ENCODE results near the gene PITRM1. TPM values are rescaled to one million over a fixed set of nuclear protein-coding genes. Genes with fewer than 3 reads are reported as not detected.

PITRM1 gene
- polyA plus RNA-seq, 1 of the 3 experiments (the other 2 are of a cell fraction), result 79.6 TPM

GRCh38 chr10:3111621-3112163 is 60.9 kb downstream of the PITRM1 start:
- H3K9ac ChIP-seq, result no peak overlapping the region
- CTCF ChIA-PET, result interaction anchor here (1.0 kb wide), 1 partner anchor 86 kb away, joined by 3 read pairs; no protein-coding TSS in a partner anchor
- H3K27ac ChIP-seq (ENCODE audit: low read depth in 2 of 2, low read length in 1 of 2), result peak overlapping the region in 1 of 2 experiments; percentile 18; a peak in 1 of 4 replicates
- peaks cover 54 to 66% of the 10 kb centered on the region in 2 experiments for H3K36me3 ChIP-seq (replicated peaks in 1 of 2; ENCODE audit: control insufficient read depth in 1 of 2, insufficient read depth in 2 of 2, low read length in 1 of 2)
- no peaks in the 10 kb centered on the region for H3K9me3 ChIP-seq
- POLR2A ChIA-PET, result no interaction called here
- H4K20me1 ChIP-seq (ENCODE audit: insufficient read depth), result no peaks in the 10 kb centered on the region; the same call in 1 of the 2 replicates
- no peak overlapping the region for H3K4me2 ChIP-seq
- DNase-seq, result peak; percentile 52
- peaks cover 24% of the 10 kb centered on the region for H3F3A ChIP-seq (replicated peaks; ENCODE audit: insufficient read depth)
- H3K9me2 ChIP-seq, result no peaks in the 10 kb centered on the region
- no peak overlapping the region for H3K4me3 ChIP-seq (ENCODE audit: low read depth in 2 of 2, low read length in 1 of 2)
- H2AFZ ChIP-seq (ENCODE audit: low read depth), result no peak overlapping the region
- TF ChIP-seq CHD2 (IDR thresholded peaks at IDR 0.05; ENCODE audit: low read length, partially characterized antibody) (no peak), SIN3A (IDR thresholded peaks at IDR 0.05; ENCODE audit: borderline replicate concordance, low read depth, low read length) (no peak), NFIC (IDR thresholded peaks at IDR 0.05; ENCODE audit: borderline replicate concordance) (no peak), EP300 (IDR thresholded peaks at IDR 0.05; ENCODE audit: borderline replicate concordance in 1 of 2, low read depth in 1 of 2, low read length in 1 of 2) (no peak), RFX5 (IDR thresholded peaks at IDR 0.05; ENCODE audit: low read length) (no peak), POLR2AphosphoS5 (IDR thresholded peaks at IDR 0.05; ENCODE audit: low read depth, low read length) (no peak), GABPA (IDR thresholded peaks at IDR 0.05; ENCODE audit: low read depth) (no peak), EZH2phosphoT487 (IDR thresholded peaks at IDR 0.05; ENCODE audit: borderline replicate concordance, low read depth) (no peak), TCF12 (IDR thresholded peaks at IDR 0.05) (no peak), RCOR1 (IDR thresholded peaks at IDR 0.05; ENCODE audit: low read length) (no peak), FOXJ3 (CRISPR knock-in tag; IDR thresholded peaks at IDR 0.05) (no peak), TEAD4 (IDR thresholded peaks at IDR 0.05; ENCODE audit: borderline replicate concordance, insufficient read depth) (no peak), RAD21 (IDR thresholded peaks at IDR 0.05; ENCODE audit: low read length) (no peak), USF1 (IDR thresholded peaks at IDR 0.05; ENCODE audit: borderline replicate concordance, low read depth) (no peak)
- TF ChIP-seq, protein P1, sequence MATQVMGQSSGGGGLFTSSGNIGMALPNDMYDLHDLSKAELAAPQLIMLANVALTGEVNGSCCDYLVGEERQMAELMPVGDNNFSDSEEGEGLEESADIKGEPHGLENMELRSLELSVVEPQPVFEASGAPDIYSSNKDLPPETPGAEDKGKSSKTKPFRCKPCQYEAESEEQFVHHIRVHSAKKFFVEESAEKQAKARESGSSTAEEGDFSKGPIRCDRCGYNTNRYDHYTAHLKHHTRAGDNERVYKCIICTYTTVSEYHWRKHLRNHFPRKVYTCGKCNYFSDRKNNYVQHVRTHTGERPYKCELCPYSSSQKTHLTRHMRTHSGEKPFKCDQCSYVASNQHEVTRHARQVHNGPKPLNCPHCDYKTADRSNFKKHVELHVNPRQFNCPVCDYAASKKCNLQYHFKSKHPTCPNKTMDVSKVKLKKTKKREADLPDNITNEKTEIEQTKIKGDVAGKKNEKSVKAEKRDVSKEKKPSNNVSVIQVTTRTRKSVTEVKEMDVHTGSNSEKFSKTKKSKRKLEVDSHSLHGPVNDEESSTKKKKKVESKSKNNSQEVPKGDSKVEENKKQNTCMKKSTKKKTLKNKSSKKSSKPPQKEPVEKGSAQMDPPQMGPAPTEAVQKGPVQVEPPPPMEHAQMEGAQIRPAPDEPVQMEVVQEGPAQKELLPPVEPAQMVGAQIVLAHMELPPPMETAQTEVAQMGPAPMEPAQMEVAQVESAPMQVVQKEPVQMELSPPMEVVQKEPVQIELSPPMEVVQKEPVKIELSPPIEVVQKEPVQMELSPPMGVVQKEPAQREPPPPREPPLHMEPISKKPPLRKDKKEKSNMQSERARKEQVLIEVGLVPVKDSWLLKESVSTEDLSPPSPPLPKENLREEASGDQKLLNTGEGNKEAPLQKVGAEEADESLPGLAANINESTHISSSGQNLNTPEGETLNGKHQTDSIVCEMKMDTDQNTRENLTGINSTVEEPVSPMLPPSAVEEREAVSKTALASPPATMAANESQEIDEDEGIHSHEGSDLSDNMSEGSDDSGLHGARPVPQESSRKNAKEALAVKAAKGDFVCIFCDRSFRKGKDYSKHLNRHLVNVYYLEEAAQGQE (IDR thresholded peaks at IDR 0.05; ENCODE audit: low read depth, low read length), result no peak
- TF ChIP-seq, protein P2, sequence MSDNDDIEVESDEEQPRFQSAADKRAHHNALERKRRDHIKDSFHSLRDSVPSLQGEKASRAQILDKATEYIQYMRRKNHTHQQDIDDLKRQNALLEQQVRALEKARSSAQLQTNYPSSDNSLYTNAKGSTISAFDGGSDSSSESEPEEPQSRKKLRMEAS (IDR thresholded peaks at IDR 0.05; ENCODE audit: low read depth), result no peak
- TF ChIP-seq, protein P3, sequence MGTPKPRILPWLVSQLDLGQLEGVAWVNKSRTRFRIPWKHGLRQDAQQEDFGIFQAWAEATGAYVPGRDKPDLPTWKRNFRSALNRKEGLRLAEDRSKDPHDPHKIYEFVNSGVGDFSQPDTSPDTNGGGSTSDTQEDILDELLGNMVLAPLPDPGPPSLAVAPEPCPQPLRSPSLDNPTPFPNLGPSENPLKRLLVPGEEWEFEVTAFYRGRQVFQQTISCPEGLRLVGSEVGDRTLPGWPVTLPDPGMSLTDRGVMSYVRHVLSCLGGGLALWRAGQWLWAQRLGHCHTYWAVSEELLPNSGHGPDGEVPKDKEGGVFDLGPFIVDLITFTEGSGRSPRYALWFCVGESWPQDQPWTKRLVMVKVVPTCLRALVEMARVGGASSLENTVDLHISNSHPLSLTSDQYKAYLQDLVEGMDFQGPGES (IDR thresholded peaks at IDR 0.05; ENCODE audit: low read depth, low read length), result no peak
- TF ChIP-seq, protein P4, sequence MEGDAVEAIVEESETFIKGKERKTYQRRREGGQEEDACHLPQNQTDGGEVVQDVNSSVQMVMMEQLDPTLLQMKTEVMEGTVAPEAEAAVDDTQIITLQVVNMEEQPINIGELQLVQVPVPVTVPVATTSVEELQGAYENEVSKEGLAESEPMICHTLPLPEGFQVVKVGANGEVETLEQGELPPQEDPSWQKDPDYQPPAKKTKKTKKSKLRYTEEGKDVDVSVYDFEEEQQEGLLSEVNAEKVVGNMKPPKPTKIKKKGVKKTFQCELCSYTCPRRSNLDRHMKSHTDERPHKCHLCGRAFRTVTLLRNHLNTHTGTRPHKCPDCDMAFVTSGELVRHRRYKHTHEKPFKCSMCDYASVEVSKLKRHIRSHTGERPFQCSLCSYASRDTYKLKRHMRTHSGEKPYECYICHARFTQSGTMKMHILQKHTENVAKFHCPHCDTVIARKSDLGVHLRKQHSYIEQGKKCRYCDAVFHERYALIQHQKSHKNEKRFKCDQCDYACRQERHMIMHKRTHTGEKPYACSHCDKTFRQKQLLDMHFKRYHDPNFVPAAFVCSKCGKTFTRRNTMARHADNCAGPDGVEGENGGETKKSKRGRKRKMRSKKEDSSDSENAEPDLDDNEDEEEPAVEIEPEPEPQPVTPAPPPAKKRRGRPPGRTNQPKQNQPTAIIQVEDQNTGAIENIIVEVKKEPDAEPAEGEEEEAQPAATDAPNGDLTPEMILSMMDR (IDR thresholded peaks at IDR 0.05), result no peak
- TF ChIP-seq, protein P5, sequence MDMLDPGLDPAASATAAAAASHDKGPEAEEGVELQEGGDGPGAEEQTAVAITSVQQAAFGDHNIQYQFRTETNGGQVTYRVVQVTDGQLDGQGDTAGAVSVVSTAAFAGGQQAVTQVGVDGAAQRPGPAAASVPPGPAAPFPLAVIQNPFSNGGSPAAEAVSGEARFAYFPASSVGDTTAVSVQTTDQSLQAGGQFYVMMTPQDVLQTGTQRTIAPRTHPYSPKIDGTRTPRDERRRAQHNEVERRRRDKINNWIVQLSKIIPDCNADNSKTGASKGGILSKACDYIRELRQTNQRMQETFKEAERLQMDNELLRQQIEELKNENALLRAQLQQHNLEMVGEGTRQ (IDR thresholded peaks at IDR 0.05; ENCODE audit: borderline replicate concordance, low read depth, low read length), result no peak
- 72% methylated on average over 15 of the region's 15 CpGs for WGBS (ENCODE audit: low lambda C conversion rate)
- H3K27me3 ChIP-seq (ENCODE audit: insufficient read depth), result no peaks in the 10 kb centered on the region
- H3K79me2 ChIP-seq (ENCODE audit: insufficient read depth), result peaks cover 45% of the 10 kb centered on the region
- H3K4me1 ChIP-seq (ENCODE audit: control insufficient read depth in 1 of 2, insufficient read depth in 2 of 2, low read depth in 1 of 2, low read length in 1 of 2), result peaks cover 6 to 12% of the 10 kb centered on the region in 2 experiments; a peak in 2 of 4 replicates
